HFFc6 (cell line): ENCODE results near the gene TAOK1. TPM values are rescaled to one million over a fixed set of nuclear protein-coding genes. Genes with fewer than 3 reads are reported as not detected.

ENCODE experiments used
- DNase-seq: peaks from one replicate; pipeline ENCODE4 v3.0.0-alpha.2; 2018
- H3K27ac Mint-ChIP-seq: 2 replicates; pipeline ENCODE4 v1.8.0; 2020; ENCODE audit warnings: mild to moderate bottlenecking, mixed read lengths
- H3K27me3 Mint-ChIP-seq: 2 replicates; pipeline ENCODE4 v1.8.0; 2021; ENCODE audit warnings: mild to moderate bottlenecking, moderate library complexity, mixed read lengths; ENCODE audit not compliant: insufficient read depth
- H3K36me3 Mint-ChIP-seq: 2 replicates; pipeline ENCODE4 v1.8.0; 2021; ENCODE audit warnings: low read depth, mixed read lengths
- H3K4me1 Mint-ChIP-seq: 2 replicates; pipeline ENCODE4 v1.8.0; 2020; ENCODE audit warnings: low read depth, mixed read lengths
- H3K4me3 Mint-ChIP-seq: 2 replicates; pipeline ENCODE4 v1.8.0; 2020; ENCODE audit warnings: mild to moderate bottlenecking, moderate library complexity, mixed read lengths
- H3K9me3 Mint-ChIP-seq: 2 replicates; pipeline ENCODE4 v1.8.0; 2020; ENCODE audit warnings: mild to moderate bottlenecking, mixed read lengths
- total RNA-seq, 6 experiments: library from RNA; stranded (reverse); fragmentation: NEBNext Ultra II Directional; extraction: Animal tissue kit (Norgen Biotek cat#: 25700); gene quantifications; 2 replicates in 1 of 6; 3 replicates in 5 of 6; pipeline ENCODE4 v1.2.3, GENCODE V29; 2021
- TF ChIP-seq, protein P1 (sequence below): fragments of 200-600 bp; sonication (generic); IDR thresholded peaks from 2 replicates; pipeline ENCODE4 v1.5.0; 2021; ENCODE audit warnings: antibody characterized with exemption, mild to moderate bottlenecking

The TAOK1 gene
- total RNA-seq, 6 experiments from 2014 or later, result 72.0 to 82.6 (median 75.1) TPM

DNA sequence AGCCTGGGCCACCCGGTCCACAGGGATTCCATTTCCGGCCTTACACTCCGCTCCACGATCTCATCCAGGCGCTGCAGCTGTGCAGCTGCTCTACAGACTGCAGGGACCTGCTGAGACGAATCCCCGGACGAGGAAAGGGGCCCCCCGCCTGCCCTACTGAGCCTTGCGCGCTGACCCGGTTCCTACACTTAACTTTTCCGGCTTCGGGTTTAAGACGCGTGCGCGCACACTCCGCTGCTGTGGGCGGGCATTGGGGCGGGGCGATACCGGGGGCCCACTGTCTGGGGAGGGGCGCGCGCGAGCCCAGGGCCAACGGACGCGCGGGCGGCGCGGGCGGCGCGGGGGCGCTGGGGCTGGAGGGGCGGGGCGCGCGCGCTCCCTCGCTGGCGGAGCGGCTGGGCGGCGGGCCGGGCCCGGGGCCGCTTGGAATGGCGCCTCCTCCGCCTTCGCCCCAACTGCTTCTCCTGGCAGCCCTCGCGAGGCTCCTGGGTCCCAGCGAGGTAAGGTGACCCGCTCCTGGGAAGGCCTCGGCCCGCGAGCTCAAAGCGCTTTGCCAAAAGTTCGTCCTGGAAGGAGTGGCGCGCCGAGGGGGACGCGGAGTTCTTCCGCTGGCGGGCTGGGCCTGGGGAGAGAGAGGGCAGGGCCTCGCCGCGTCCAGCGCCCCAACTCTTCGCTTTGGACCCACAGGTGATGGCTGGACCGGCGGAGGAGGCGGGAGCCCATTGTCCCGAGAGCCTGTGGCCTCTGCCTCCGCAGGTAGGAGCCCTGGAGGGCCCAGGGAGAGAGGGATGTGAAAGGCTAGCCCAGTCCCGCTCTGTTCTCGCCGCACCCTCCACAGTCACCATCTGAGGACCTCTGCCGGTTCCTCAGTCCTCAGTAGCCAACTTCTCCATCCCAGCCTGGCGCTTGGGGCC is 178.4 kb downstream of the TAOK1 start, which contains the start of gene TP53I13:
Gene TP53I13 (plus strand): TSS at position 371 of the 914 bp plus-strand sequence. CDS start 58 bp downstream, at position 429.
- TF ChIP-seq, protein P1, sequence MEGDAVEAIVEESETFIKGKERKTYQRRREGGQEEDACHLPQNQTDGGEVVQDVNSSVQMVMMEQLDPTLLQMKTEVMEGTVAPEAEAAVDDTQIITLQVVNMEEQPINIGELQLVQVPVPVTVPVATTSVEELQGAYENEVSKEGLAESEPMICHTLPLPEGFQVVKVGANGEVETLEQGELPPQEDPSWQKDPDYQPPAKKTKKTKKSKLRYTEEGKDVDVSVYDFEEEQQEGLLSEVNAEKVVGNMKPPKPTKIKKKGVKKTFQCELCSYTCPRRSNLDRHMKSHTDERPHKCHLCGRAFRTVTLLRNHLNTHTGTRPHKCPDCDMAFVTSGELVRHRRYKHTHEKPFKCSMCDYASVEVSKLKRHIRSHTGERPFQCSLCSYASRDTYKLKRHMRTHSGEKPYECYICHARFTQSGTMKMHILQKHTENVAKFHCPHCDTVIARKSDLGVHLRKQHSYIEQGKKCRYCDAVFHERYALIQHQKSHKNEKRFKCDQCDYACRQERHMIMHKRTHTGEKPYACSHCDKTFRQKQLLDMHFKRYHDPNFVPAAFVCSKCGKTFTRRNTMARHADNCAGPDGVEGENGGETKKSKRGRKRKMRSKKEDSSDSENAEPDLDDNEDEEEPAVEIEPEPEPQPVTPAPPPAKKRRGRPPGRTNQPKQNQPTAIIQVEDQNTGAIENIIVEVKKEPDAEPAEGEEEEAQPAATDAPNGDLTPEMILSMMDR, result no peak
- Mint-ChIP-seq H3K4me3 (peak within 1 kb of the TSS; percentile 96), H3K27me3 (no peaks in the 10 kb centered on the region; the same call in 1 of the 2 replicates), H3K36me3 (peaks cover 5% of the 10 kb centered on the region; the same call in 1 of the 2 replicates), H3K4me1 (peaks cover 21% of the 10 kb centered on the region), H3K9me3 (no peaks in the 10 kb centered on the region), H3K27ac (peak within 1 kb of the TSS; percentile 89)
- DNase-seq, result peak; percentile 56

- Mint-ChIP-seq H3K4me3 (peak overlapping the region; percentile 96), H3K27ac (peak overlapping the region; percentile 81), H3K4me1 (peaks cover 22% of the 10 kb centered on the region), H3K27me3 (no peaks in the 10 kb centered on the region; the same call in 1 of the 2 replicates), H3K9me3 (no peaks in the 10 kb centered on the region), H3K36me3 (peaks cover 5% of the 10 kb centered on the region; the same call in 1 of the 2 replicates)
- TF ChIP-seq, protein P1, result no peak
- DNase-seq, result peak; percentile 77
Observed at GRCh38 chr17:29569245-29569950, 179.2 kb downstream of the TAOK1 start.

GRCh38 chr17:29570521-29570920 is 180.4 kb downstream of the TAOK1 start:
- Mint-ChIP-seq H3K9me3 (no peaks in the 10 kb centered on the region), H3K4me3 (no peak overlapping the region; the same call in 1 of the 2 replicates), H3K36me3 (peaks cover 5% of the 10 kb centered on the region; the same call in 1 of the 2 replicates), H3K27ac (peak overlapping the region; percentile 32; the same call in 1 of the 2 replicates), H3K4me1 (peaks cover 22% of the 10 kb centered on the region), H3K27me3 (no peaks in the 10 kb centered on the region; the same call in 1 of the 2 replicates)
- TF ChIP-seq, protein P1, result no peak
- DNase-seq, result no peak

DNA sequence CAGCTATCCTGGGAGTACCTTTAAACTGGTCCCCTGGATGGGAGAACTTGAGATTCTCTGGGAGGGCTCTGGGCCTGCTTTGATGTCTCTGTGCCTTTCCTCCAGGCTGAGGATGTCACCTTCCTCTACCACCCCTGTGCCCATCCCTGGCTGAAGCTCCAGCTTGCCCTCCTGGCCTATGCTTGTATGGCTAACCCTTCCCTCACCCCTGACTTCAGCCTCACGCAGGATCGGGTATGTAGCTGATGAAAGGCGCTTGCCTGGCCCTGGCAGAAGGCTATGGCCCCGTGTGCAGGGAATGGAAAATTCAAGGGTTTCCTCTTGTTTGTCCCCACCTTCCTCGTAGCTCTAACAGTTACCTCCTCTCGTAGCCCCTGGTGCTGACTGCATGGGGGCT is 181.3 kb downstream of the TAOK1 start:
- no peak for DNase-seq
- Mint-ChIP-seq H3K9me3 (no peaks in the 10 kb centered on the region), H3K4me3 (no peak overlapping the region), H3K36me3 (peaks cover 5% of the 10 kb centered on the region; the same call in 1 of the 2 replicates), H3K4me1 (peaks cover 22% of the 10 kb centered on the region), H3K27me3 (no peaks in the 10 kb centered on the region; the same call in 1 of the 2 replicates), H3K27ac (no peak overlapping the region)
- TF ChIP-seq, protein P1, result no peak

GRCh38 chr17:29571883-29572681 is 181.9 kb downstream of the TAOK1 start:
- Mint-ChIP-seq H3K4me3 (no peak overlapping the region), H3K27me3 (no peaks in the 10 kb centered on the region; the same call in 1 of the 2 replicates), H3K9me3 (no peaks in the 10 kb centered on the region), H3K36me3 (peaks cover 5% of the 10 kb centered on the region; the same call in 1 of the 2 replicates), H3K27ac (no peak overlapping the region), H3K4me1 (peaks cover 22% of the 10 kb centered on the region)
- TF ChIP-seq, protein P1, result no peak
- no peak for DNase-seq
